Heart left ventricle (tissue), 13 donors: ENCODE measurements around the gene DDHD1.

Experiments
- POLR2A ChIP-seq, 2 donors: fragments of 450-650 bp; IDR thresholded peaks; one replicate each; pipeline ENCODE4 v1.6.1; 2017; ENCODE audit warnings: antibody characterized with exemption in 2 of 2, mild to moderate bottlenecking in 2 of 2, moderate library complexity in 2 of 2
- TF ChIP-seq, protein P1 (sequence below), 12 donors: fragments of 200-600 bp; sonication (generic) in 4 of 12; IDR thresholded peaks; one replicate each; pipeline versions ENCODE4 v1.5.0 to v1.8.0; 2018 to 2022; ENCODE audit warnings: antibody characterized with exemption in 12 of 12, mild to moderate bottlenecking in 5 of 12
- donor health status: ischemic (EF 13 %, LVEDD 7.1; RV severe dilation, severe dysfunction).
- donor health status: DM: no; HTN: yes; CAD: no.
- donor health status: DM: no; HTN: no; CAD: no.
- donor health status: ischemic (EF 25% LVEDD 6.9; RV normal size, moderate dysfunction).
- donor health status: ischemic (EF 25% LVEDD 5.7; RV mildly dilated, moderate dysfunction).
- donor health status: ischemic (EF 35%, LVEDD 5.7; RV mildly dilated, moderate dysfunction).
- donor health status: nonischemic (EF 11% LVEDD 7.7; RV severe dilation, severe dysfunction).
- donor health status: DM: yes; HTN: yes; CAD: no.
- donor health status: PGD.
- donor health status: ischemic (EF 29% LVEDD 5.4; RV normal size, mild dysfunction).
- donor health status: nonischemic (EF 23%, LVEDD 6.1; RV moderate dilation, normal function).

GRCh38 chr14:53055003-53055402 lies 98.1 kb downstream of the DDHD1 start:
- TF ChIP-seq, protein P1, sequence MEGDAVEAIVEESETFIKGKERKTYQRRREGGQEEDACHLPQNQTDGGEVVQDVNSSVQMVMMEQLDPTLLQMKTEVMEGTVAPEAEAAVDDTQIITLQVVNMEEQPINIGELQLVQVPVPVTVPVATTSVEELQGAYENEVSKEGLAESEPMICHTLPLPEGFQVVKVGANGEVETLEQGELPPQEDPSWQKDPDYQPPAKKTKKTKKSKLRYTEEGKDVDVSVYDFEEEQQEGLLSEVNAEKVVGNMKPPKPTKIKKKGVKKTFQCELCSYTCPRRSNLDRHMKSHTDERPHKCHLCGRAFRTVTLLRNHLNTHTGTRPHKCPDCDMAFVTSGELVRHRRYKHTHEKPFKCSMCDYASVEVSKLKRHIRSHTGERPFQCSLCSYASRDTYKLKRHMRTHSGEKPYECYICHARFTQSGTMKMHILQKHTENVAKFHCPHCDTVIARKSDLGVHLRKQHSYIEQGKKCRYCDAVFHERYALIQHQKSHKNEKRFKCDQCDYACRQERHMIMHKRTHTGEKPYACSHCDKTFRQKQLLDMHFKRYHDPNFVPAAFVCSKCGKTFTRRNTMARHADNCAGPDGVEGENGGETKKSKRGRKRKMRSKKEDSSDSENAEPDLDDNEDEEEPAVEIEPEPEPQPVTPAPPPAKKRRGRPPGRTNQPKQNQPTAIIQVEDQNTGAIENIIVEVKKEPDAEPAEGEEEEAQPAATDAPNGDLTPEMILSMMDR (IDR thresholded peaks at IDR 0.05), result peak; percentile 63 to 88 (median 80)
- TF ChIP-seq POLR2A (IDR thresholded peaks at IDR 0.05), result no peak
